HUDEP-2 (cell line): ENCODE results near the gene GALC.

Experiments
- DNase-seq, 76 experiments: peaks; one replicate each; lab custom pipeline; 2025; ENCODE audit not compliant: unreplicated experiment in 76 of 76; lab: John Stamatoyannopoulos, UW

GALC gene

DNA sequence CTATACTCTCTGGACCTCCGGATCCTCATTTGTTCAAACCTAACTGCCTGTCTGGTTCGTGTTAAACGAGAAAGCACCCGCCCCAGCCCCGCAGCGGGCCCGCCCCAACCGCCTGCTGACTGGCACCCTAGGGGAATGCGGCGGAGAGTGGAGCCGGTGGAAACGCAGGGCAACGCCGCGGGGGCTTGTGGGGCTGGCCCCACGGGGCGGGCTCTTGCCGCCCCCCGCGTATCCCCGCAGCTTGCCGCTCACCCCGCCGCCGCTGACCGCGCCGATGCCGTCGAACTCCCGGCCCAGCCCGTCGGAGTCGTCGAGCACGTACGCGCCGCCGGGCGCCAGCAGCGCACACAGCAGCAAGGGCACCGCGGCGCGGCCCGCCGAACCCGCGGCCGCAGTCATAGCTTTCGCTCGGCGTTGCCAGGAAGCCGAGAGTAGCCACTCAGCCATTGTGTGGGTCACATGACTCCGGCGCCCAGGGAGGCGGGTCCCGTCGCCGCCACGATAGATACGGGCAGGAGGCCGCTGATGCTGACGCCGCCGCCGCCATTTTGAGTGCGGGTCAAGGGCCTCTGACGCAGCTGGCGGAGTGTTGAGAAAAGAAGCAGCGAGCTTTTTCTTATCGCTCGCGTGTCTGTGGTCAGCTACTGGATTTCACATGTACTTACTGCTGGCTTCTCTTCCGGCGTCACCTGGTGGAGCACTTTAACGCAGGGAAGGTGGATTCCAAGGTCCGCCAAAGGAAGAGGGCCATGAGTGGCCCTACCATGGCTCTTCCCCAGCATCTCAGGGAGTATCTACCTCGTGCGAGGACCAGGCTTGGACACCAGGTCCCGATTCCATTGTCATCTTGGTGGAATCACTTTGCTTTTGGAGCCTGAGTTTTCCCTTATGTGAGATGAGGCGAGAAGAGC is at the start of gene GALC:
Gene GALC, minus strand, starts transcription at position 465 of the 911 bp plus-strand sequence. Its CDS starts 18 bp downstream, at position 447.
- DNase-seq: peak in 75 of 76 experiments; percentile 70 to 95 (median 90)

DNA sequence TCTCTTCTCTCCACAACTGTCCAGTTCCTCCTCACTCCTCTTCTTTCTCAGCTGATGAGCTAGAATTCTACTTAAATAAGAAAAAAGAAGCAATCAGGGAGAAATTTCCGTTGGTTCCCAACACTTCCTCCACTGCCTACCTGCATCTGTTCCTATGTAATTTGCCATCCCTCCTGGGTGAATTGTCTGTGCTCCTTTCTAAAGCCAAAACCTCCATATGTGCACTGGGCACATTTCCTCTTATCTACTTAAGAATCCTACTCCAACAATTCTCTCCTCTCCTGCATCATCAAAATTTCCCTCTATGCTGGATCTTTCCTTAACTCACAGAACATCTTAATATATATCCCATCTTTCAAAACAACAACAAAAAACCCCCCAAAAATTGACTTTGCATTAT is 47.2 kb upstream of the GALC start:
- DNase-seq: no peak

DNA sequence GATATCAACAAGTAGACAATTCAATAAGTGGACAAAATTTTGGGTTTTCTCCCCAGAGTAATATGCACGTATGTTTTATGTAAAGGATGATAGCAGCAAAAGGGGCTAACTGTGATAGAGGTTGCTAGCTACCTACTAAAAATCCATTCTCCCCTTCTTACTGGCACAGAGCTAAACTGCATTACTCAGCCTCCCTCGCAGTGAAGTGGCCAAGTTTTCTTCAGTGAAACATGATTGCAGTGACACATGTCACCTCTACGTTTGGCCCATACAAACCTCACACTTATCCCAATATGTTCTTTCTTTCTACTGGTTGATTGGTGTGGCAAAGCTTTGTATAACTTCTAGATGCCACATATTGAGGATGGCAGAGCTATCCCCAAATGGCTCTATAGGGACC is 46.2 kb upstream of the GALC start:
- no peak for DNase-seq

DNA sequence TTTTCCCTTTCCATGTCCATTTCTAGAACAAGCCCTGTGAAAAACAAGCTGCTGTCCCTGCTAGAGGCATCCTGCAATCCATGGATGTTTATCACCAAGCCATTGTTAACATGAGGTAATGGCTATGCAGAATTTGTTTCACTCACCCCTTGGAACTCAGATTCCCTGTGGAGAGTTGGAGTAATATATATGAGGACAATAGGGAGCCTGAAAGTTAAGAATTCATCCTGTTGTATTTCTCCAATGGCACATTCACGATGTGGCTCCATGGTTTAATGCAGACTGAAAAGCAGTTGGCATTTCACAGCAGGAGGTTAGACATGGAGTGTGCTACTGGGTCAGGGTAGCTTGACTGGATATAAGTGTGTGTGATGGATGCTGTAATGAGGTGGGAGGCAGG is 44.3 kb upstream of the GALC start:
- no peak for DNase-seq

DNA sequence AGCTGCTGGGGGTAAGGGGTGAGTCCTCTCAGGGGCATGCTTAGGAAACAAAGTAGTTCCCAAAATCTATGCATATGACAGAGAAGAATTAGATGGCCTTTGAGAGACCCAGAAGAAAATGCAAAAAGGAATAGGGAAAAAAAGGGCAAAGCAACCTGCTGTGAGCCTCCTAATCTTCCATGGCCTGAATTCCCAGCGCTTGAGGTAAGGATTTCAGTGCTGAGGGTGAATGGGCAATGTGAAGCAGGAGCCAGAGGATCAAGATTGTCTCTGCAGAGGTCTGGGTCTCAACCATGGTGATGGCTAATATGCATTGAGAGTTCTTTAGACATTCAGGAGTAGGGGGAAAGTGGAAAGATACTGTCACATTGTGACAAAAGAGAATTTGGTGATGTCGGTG is 43.4 kb upstream of the GALC start:
- no peak for DNase-seq

DNA sequence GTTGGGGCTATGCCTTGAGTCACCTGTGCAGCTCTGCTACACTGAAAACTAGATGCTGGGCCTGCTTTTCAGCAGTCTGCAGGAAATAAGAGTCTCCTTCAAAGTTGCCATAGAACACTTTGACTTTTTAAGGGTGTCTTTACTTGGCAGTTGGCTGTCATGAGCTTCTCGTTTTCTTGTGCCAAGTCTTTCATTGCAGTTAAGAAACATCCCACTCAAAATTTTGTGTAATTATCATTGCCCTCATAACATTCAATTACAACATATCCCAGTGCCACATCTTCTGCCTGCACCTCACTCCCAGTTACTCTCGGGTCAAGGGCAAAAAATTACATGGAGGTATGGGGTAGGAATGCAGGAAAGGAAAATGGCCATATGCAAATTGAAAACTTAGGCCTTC is 41.1 kb upstream of the GALC start:
- DNase-seq: no peak

DNA sequence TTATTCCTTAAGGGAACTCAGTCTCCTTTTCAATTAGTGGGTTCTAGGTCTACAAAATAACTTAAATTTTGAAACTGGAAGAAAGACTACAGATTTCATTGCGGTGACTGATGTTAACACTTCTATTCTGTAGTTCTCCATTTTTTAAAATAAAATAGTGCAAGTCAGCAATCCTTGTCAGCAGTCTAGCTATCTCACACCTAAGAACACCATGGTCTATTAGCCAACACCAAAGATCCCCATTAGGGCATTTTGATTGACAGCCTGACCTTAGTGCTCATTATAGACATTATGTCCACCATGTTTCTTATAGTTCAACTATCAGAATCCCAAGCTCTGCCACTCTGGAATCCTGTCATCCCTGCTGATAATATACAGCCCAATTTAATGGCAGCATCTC is 39.4 kb upstream of the GALC start:
- DNase-seq: no peak

DNA sequence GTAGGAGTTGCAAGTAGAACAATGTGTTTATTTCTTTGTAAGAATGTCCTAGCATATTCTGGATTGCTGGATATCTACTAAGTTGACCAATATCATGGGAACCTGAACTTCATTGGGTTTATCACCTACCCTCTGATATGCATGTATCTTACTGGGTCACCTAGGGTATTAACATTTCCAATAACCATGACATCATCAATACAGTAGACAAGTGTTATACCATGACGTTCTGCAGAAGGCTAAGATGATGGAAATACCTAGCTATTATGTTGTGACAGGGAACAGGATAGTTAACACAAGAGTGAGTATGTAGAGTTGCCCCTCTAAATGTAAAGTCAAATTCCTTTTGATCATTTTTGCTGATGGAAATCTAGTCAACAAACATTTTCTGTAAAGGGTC is 37.9 kb upstream of the GALC start:
- no peak for DNase-seq

DNA sequence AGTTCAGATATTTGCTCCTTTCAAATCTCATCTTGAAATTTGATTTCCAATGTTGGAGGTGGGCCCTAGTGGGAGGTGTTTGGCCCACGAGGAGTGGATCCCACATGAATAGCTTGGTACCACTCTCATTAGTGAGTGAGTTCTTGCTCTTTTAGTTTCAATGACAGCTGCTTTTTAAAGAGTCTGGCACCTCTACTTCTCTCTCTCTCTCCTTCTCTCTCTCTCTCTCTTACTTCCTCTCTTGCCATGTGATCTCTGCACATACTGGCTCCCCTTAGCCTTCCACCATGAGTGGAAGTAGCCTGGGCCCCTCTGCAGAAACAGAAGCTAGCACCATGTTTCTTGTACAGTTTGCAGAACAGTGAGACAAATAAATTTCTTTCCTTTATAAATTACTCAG is 37.1 kb upstream of the GALC start:
- no peak for DNase-seq

DNA sequence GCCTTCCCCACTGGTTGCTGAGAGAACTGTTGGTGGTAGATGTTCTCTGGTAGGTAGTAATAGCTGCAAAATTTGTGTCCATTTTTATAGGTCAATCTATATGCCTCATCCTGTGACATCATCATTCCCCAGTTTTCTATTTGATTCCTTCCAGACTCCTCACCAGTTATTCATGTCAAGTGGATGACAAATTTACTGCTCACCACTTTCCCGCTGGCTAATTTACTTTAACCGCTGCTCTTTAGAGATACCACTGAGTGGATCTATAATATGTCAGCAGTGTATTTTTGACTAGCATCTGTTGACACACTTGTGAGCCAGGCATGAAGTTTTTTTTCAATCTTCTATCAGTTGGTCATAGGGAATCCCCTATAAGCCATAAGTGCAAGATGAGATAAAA is 36.5 kb upstream of the GALC start:
- no peak for DNase-seq

DNA sequence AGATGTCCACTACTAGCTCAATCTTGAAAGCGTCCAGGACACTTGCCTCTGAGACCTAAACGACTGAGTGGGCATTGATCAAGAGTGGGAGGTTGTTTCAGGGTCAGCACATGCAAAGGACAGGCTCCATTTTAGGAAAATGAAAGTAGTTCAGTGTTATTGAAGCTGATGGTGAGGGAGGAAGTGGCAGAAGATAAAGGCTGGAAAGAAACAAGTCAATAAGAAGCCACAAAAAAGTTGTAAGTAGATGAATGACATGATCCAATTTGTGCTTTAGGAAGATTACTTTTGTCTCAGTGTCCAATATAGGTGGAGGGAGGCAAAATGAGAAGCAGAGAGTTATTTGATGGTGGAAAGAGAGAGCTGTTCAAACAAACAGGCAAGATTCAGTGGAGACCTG is 33.9 kb upstream of the GALC start:
- DNase-seq: no peak

DNA sequence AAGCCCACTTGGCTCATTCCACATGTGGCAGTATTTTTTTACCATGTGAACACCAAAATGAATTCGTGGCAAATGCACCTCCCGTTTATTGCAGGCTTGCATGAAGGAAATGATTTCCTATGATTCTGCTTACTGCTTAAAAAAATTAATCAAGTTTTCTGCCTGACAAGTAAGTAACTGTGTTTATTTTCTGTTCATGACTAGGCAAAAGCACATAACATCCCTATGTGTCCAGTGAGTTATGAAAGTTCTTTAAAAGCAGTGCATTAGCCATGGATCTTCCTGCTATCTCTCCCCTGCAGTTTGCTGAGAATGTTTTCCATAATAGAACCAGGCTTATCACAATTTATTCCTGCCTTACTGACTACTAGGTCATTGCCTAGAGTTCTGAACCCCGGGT is 32.3 kb upstream of the GALC start:
- DNase-seq: no peak

DNA sequence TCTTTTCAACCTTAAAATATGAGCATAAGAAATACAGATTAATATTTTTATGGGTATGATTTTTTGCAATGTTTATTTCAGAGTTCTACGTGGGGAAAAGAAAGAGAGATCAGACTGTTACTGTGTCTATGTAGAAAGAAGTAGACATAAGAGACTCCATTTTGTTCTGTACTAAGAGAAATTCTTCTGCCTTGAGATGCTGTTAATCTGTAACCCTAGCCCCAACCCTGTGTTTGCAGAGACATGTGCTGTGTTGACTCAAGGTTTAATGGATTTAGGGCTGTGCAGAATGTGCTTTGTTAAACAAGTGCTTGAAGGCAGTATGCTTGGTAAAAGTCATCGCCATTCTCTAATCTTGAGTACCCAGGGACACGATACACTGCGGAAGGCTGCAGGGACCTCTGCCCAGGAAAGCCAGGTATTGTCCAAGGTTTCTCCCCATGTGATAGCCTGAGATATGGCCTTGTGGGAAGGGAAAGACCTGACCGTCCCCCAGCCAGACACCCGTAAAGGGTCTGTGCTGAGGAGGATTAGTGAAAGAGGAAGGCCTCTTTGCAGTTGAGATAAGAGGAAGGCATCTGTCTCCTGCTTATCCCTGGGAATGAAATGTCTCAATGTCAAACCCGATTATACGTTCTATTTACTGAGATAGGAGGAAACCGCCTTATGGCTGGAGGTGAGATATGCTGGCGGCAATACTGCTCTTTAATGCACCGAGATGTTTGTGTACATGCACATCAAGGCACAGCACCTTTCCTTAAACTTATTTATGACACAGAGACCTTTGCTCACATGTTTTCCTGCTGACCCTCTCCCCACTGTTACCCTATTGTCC is 31.5 kb upstream of the GALC start:
- peak in 13 of 76 experiments; percentile 4 to 59 (median 20) for DNase-seq

DNA sequence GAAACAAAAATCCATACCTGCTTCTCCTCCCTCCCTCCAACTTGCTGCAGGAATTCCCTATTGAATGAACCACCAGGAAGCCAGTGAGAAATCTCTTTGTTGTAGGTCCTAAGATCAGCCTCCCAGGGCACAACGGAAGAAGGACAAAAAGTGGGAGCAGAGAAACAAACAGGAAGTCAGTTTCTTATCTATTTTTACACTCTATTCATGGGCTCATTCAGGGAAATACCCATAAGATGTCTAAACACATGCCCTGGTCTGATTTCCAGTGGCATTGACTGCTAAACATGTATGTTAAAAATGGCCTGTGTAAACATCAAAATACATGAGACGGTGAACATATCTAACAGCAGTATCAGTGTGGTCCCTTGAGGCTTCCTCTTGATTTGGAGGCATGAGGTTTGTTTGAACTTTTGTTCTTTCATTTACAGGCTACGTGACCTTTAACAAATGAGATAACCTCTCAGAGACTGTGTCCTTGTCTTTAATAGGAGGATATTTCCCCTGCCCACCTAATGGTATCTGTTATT is 30.7 kb upstream of the GALC start:
- no peak for DNase-seq

DNA sequence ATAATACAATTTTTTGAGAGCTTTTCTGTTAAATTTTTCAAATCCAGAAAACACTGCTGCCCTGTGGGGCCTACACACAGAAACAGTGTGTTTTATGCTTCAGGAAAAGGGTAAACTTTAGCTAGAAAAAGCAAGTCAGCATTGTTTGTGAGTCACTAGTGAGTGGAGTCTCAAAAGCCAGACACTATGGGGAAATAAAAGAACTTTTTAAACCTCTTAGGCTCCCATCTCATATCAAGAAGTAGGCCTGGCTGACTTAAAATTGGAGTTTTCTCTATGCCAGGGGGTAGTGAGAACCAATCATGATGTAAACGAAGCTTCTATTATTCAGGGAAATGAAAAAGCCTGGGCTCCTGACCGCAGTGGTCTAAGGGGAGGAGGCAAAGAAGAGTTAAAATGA is 24.6 kb upstream of the GALC start:
- DNase-seq: no peak

DNA sequence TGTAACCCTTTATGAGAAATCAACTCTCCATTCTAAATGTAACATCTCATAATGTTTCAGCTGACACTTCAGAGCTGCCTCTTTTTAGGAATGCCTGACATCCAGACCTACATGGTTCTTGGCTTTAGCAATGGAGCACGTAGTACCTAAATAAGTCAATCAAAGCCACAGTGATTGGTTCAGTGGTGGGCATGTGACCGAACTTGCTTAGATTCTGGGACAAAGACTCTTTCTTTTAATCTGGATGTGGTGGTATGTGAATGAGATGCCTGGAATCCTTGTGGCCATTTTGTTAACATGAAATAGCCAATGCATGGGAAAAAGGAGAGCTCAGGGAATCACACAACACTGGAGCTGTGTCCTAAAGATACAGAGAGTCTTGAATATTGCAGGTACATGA is 23.8 kb upstream of the GALC start:
- DNase-seq: no peak

DNA sequence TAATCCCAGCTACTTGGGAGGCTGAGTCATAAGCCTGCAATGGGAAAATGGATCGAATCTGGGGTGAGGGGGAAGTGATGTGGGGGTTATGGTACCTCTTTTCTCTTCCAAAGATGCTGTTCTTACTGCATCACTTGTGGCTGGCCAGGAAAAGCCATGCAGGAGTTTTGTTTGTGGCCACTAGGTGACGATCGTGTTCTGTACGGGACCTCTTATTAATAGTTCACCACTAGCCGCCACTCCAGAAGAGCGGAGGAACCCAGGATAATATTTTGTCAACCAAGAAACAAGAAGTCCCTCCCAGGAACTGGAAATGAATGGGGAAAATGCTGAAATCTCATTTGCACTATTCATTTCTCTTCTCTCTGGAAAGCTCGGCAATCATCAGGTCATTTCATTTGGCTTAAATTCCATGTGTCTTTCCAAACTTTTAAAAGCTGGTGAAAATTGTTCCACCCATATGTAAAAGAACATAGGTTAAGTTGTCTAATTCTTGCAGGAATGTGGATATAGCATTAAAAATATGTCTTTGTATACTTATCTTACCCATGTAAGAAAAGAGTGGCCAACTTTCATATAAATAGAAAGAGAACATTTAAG is 20.9 kb upstream of the GALC start:
- peak in 63 of 76 experiments; percentile 1 to 77 (median 38) for DNase-seq

DNA sequence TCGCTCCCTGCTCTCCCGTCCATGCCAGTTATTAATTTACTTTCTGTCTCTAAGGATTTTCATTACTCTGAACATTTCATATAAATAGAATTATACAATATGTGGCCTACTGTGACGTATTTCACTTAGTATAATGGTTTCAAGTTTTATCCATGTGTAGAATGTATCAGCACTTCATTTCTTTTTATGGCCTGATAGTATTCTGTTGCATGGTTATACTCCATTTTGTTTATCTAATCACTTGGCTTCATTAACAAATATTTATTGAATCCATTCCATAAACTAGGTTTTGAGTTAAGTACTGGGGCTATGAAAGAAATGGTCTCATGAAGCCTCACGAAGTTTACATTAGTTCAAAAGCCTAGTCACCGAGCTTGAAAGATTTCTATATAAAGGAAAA is 19.5 kb upstream of the GALC start:
- no peak for DNase-seq

DNA sequence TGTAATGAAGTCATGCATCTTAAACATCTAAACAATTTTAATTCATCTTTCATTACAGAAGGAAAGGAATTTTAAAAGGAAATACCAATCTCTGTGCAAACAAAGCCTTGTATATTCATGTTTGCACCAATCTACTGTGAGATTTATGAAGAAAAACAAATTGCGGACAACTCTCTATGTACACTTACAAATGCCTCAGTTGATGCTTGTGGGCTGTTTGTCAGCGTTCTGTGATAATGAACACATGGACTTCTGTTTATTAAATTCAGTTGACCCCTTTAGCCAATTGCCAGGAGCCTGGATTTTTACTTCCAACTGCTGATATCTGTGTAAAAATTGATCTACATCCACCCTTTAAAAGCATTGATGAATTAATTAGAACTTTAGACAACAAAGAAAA is 17.3 kb upstream of the GALC start:
- DNase-seq: no peak

DNA sequence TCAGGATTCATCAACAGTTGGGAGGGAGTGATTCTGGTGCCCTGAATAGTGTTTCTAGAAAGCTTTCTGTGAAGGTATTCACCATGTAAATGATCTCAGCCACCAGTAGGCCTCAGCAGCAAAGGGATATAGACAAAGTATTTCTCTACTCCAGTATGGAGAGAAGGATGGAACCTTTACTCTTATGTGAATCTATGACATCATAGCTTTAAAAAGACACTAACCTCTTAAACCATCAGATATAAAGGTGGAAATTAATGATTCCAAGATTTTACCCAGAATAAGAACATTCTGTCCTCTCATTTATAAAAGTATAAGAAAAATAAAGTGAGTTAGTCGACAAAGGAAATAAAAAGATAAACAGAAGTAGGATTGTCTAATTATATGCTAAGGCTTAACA is 16.5 kb upstream of the GALC start:
- no peak for DNase-seq
